ENCODE measurements around the gene CST3.
"Not testable (repeated sequence)": the region's sequence is repeated elsewhere in the genome, so short reads cannot be mapped to it uniquely, and the experiment has no call there.

Gene CST3
- total RNA-seq = 0.17 to 10.5 (median 0.69) reads per million in 3 donors

GRCh38 chr20:23637282-23638221 is at the start of gene CST3:
CST3 (minus strand) TSS chr20:23637955; CDS start chr20:23637862, 93 bp downstream.
- H3K36me3 ChIP-seq (ENCODE audit: control insufficient read depth, insufficient read depth, low read length) = no peaks in the 10 kb centered on the region
- no peak for DNase-seq
- H3K9me3 ChIP-seq (ENCODE audit: control insufficient read depth, low read length) = no peaks in the 10 kb centered on the region
- H3K4me1 ChIP-seq (ENCODE audit: control insufficient read depth, insufficient read depth, low read length, poor library complexity, severe bottlenecking) = no peaks in the 10 kb centered on the region
- H3K27ac ChIP-seq (ENCODE audit: insufficient read depth, low read length, poor library complexity, severe bottlenecking) = no peak within 1 kb of the TSS
- no peaks in the 10 kb centered on the region for H3K27me3 ChIP-seq (replicated peaks; ENCODE audit: control insufficient read depth, insufficient read depth, low read length, poor library complexity, severe bottlenecking)
- H3K4me3 ChIP-seq (ENCODE audit: insufficient read depth, low read depth, low read length, poor library complexity, severe bottlenecking) = no peak within 1 kb of the TSS

GRCh38 chr20:23686046-23686750 is 48.4 kb upstream of the CST3 start:
- no peak for DNase-seq

GRCh38 chr20:23685529-23685896 is 47.8 kb upstream of the CST3 start:
- H3K4me1 ChIP-seq (ENCODE audit: control insufficient read depth, insufficient read depth, low read length, poor library complexity, severe bottlenecking); H3K36me3 ChIP-seq (ENCODE audit: control insufficient read depth, insufficient read depth, low read length); H3K4me3 ChIP-seq (ENCODE audit: insufficient read depth, low read depth, low read length, poor library complexity, severe bottlenecking); H3K27me3 ChIP-seq (replicated peaks; ENCODE audit: control insufficient read depth, insufficient read depth, low read length, poor library complexity, severe bottlenecking); H3K9me3 ChIP-seq (ENCODE audit: control insufficient read depth, low read length); DNase-seq; H3K27ac ChIP-seq (ENCODE audit: insufficient read depth, low read length, poor library complexity, severe bottlenecking): not testable (repeated sequence)

More at GRCh38 chr20:23686046-23686750, 48.4 kb upstream of the CST3 start:
- H3K4me1 ChIP-seq (ENCODE audit: control insufficient read depth, insufficient read depth, low read length, poor library complexity, severe bottlenecking) = no peaks in the 10 kb centered on the region
- H3K9me3 ChIP-seq (ENCODE audit: control insufficient read depth, low read length) = no peaks in the 10 kb centered on the region
- H3K4me3 ChIP-seq (ENCODE audit: insufficient read depth, low read depth, low read length, poor library complexity, severe bottlenecking) = no peak overlapping the region
- H3K36me3 ChIP-seq (ENCODE audit: control insufficient read depth, insufficient read depth, low read length) = no peaks in the 10 kb centered on the region
- H3K27me3 ChIP-seq (replicated peaks; ENCODE audit: control insufficient read depth, insufficient read depth, low read length, poor library complexity, severe bottlenecking) = no peaks in the 10 kb centered on the region
- no peak overlapping the region for H3K27ac ChIP-seq (ENCODE audit: insufficient read depth, low read length, poor library complexity, severe bottlenecking)

- H3K9me3 ChIP-seq (ENCODE audit: control insufficient read depth, low read length) = no peaks in the 10 kb centered on the region
- DNase-seq = no peak
- H3K27me3 ChIP-seq (replicated peaks; ENCODE audit: control insufficient read depth, insufficient read depth, low read length, poor library complexity, severe bottlenecking) = no peaks in the 10 kb centered on the region
- no peak overlapping the region for H3K4me3 ChIP-seq (ENCODE audit: insufficient read depth, low read depth, low read length, poor library complexity, severe bottlenecking)
- no peaks in the 10 kb centered on the region for H3K36me3 ChIP-seq (ENCODE audit: control insufficient read depth, insufficient read depth, low read length)
- H3K27ac ChIP-seq (ENCODE audit: insufficient read depth, low read length, poor library complexity, severe bottlenecking) = no peak overlapping the region
- no peaks in the 10 kb centered on the region for H3K4me1 ChIP-seq (ENCODE audit: control insufficient read depth, insufficient read depth, low read length, poor library complexity, severe bottlenecking)
Observed at GRCh38 chr20:23684261-23684660, 46.5 kb upstream of the CST3 start.

GRCh38 chr20:23683807-23684206 is 46.1 kb upstream of the CST3 start:
- DNase-seq = no peak
- no peak overlapping the region for H3K27ac ChIP-seq (ENCODE audit: insufficient read depth, low read length, poor library complexity, severe bottlenecking)
- H3K27me3 ChIP-seq (replicated peaks; ENCODE audit: control insufficient read depth, insufficient read depth, low read length, poor library complexity, severe bottlenecking) = no peaks in the 10 kb centered on the region
- H3K36me3 ChIP-seq (ENCODE audit: control insufficient read depth, insufficient read depth, low read length) = no peaks in the 10 kb centered on the region
- H3K4me1 ChIP-seq (ENCODE audit: control insufficient read depth, insufficient read depth, low read length, poor library complexity, severe bottlenecking) = no peaks in the 10 kb centered on the region
- no peaks in the 10 kb centered on the region for H3K9me3 ChIP-seq (ENCODE audit: control insufficient read depth, low read length)
- H3K4me3 ChIP-seq (ENCODE audit: insufficient read depth, low read depth, low read length, poor library complexity, severe bottlenecking) = no peak overlapping the region

- Histone ChIP-seq H3K27me3 (replicated peaks; ENCODE audit: control insufficient read depth, insufficient read depth, low read length, poor library complexity, severe bottlenecking) (no peaks in the 10 kb centered on the region), H3K4me1 (ENCODE audit: control insufficient read depth, insufficient read depth, low read length, poor library complexity, severe bottlenecking) (no peaks in the 10 kb centered on the region), H3K27ac (ENCODE audit: insufficient read depth, low read length, poor library complexity, severe bottlenecking) (no peak overlapping the region), H3K36me3 (ENCODE audit: control insufficient read depth, insufficient read depth, low read length) (no peaks in the 10 kb centered on the region), H3K4me3 (ENCODE audit: insufficient read depth, low read depth, low read length, poor library complexity, severe bottlenecking) (no peak overlapping the region), H3K9me3 (ENCODE audit: control insufficient read depth, low read length) (no peaks in the 10 kb centered on the region)
- no peak for DNase-seq
Observed at GRCh38 chr20:23683281-23683680, 45.5 kb upstream of the CST3 start.

GRCh38 chr20:23680146-23680545 is 42.4 kb upstream of the CST3 start:
- Histone ChIP-seq H3K27ac (ENCODE audit: insufficient read depth, low read length, poor library complexity, severe bottlenecking) (no peak overlapping the region), H3K9me3 (ENCODE audit: control insufficient read depth, low read length) (no peaks in the 10 kb centered on the region), H3K4me1 (ENCODE audit: control insufficient read depth, insufficient read depth, low read length, poor library complexity, severe bottlenecking) (no peaks in the 10 kb centered on the region), H3K36me3 (ENCODE audit: control insufficient read depth, insufficient read depth, low read length) (no peaks in the 10 kb centered on the region), H3K27me3 (replicated peaks; ENCODE audit: control insufficient read depth, insufficient read depth, low read length, poor library complexity, severe bottlenecking) (no peaks in the 10 kb centered on the region), H3K4me3 (ENCODE audit: insufficient read depth, low read depth, low read length, poor library complexity, severe bottlenecking) (no peak overlapping the region)
- no peak for DNase-seq

GRCh38 chr20:23679133-23680092 is 41.7 kb upstream of the CST3 start:
- H3K27me3 ChIP-seq (replicated peaks; ENCODE audit: control insufficient read depth, insufficient read depth, low read length, poor library complexity, severe bottlenecking) = no peaks in the 10 kb centered on the region
- no peaks in the 10 kb centered on the region for H3K9me3 ChIP-seq (ENCODE audit: control insufficient read depth, low read length)
- no peaks in the 10 kb centered on the region for H3K4me1 ChIP-seq (ENCODE audit: control insufficient read depth, insufficient read depth, low read length, poor library complexity, severe bottlenecking)
- no peak overlapping the region for H3K27ac ChIP-seq (ENCODE audit: insufficient read depth, low read length, poor library complexity, severe bottlenecking)
- no peak for DNase-seq
- no peaks in the 10 kb centered on the region for H3K36me3 ChIP-seq (ENCODE audit: control insufficient read depth, insufficient read depth, low read length)
- no peak overlapping the region for H3K4me3 ChIP-seq (ENCODE audit: insufficient read depth, low read depth, low read length, poor library complexity, severe bottlenecking)

- no peak for DNase-seq
- H3K4me3 ChIP-seq (ENCODE audit: insufficient read depth, low read depth, low read length, poor library complexity, severe bottlenecking) = no peak overlapping the region
- H3K9me3 ChIP-seq (ENCODE audit: control insufficient read depth, low read length) = no peaks in the 10 kb centered on the region
- H3K27me3 ChIP-seq (replicated peaks; ENCODE audit: control insufficient read depth, insufficient read depth, low read length, poor library complexity, severe bottlenecking) = no peaks in the 10 kb centered on the region
- no peaks in the 10 kb centered on the region for H3K36me3 ChIP-seq (ENCODE audit: control insufficient read depth, insufficient read depth, low read length)
- no peaks in the 10 kb centered on the region for H3K4me1 ChIP-seq (ENCODE audit: control insufficient read depth, insufficient read depth, low read length, poor library complexity, severe bottlenecking)
- no peak overlapping the region for H3K27ac ChIP-seq (ENCODE audit: insufficient read depth, low read length, poor library complexity, severe bottlenecking)
Observed at GRCh38 chr20:23673209-23673608, 35.5 kb upstream of the CST3 start.

Measured in effector memory CD4-positive, alpha-beta T cell (primary cell).